Stomach (tissue), 9 donors: ENCODE results near the gene UNC5A. TPM values are rescaled to one million over a fixed set of nuclear protein-coding genes. Genes with fewer than 3 reads are reported as not detected.

Source experiments
- DNase-seq, 2 donors: peaks; one replicate each; pipeline versions ENCODE4 v3.0.0 to v3.0.0-alpha.2; 2013 to 2019
- H3K27ac ChIP-seq, 5 donors: fragments of 200-600 bp in 4 of 5; sonication (generic) in 4 of 5; one replicate each; pipeline ENCODE4 v1.5.1; 2013 to 2019; ENCODE audit warnings: mild to moderate bottlenecking in 1 of 5, moderate library complexity in 1 of 5
- H3K27me3 ChIP-seq, 3 donors: fragments of 200-600 bp; sonication (generic); one replicate each; pipeline ENCODE4 v1.5.1; 2017 to 2019; ENCODE audit warnings: mixed run types in 1 of 3
- H3K36me3 ChIP-seq, 4 donors: fragments of 200-600 bp; sonication (generic); 1 replicate in 3 of 4; 2 replicates in 1 of 4; pipeline ENCODE4 v1.5.1; 2016 to 2019
- H3K4me1 ChIP-seq, 4 donors: fragments of 200-600 bp; sonication (generic); one replicate each; pipeline ENCODE4 v1.5.1; 2016 to 2019
- H3K4me3 ChIP-seq, 4 donors: fragments of 200-600 bp; sonication (generic) in 3 of 4; one replicate each; pipeline ENCODE4 v1.5.1; 2016 to 2019; ENCODE audit warnings: mild to moderate bottlenecking in 1 of 4
- H3K9me3 ChIP-seq, 4 donors: fragments of 200-600 bp; sonication (generic); one replicate each; pipeline ENCODE4 v1.5.1; 2016 to 2019
- CTCF ChIP-seq, 7 experiments: fragments of 450-650 bp in 4 of 7; fragments of 200-600 bp in 3 of 7; sonication (generic) in 3 of 7; IDR thresholded peaks; one replicate each; pipeline ENCODE4 v1.5.1; 2016 to 2019; ENCODE audit warnings: antibody characterized with exemption in 7 of 7, control low read depth in 2 of 7, mild to moderate bottlenecking in 1 of 7
- EP300 ChIP-seq: sonication (generic); formaldehyde crosslinking; IDR thresholded peaks from one replicate; pipeline ENCODE4 v1.6.1; 2017; ENCODE audit warnings: antibody characterized with exemption
- POLR2A ChIP-seq, 4 donors: fragments of 450-650 bp; IDR thresholded peaks; one replicate each; pipeline ENCODE4 v1.6.1; 2016; ENCODE audit warnings: antibody characterized with exemption in 4 of 4, control low read depth in 2 of 4, mild to moderate bottlenecking in 1 of 4, moderate library complexity in 1 of 4
- POLR2AphosphoS5 ChIP-seq, 3 donors: sonication (generic); formaldehyde crosslinking; IDR thresholded peaks; one replicate each; pipeline ENCODE4 v1.6.1; 2016; ENCODE audit warnings: antibody characterized with exemption in 3 of 3
- WGBS, 5 donors: extraction: QIAGEN DNeasy Blood & Tissue Kit in 3 of 5; methylation state at CpG; one replicate each; pipeline versions ENCODE4 v1.1.5 to v1.1.7; 2013 to 2018; 5-methylcytosine and 5-hydroxymethylcytosine counted together
- intact Hi-C: fragments of 100-400 bp; cut with DNase I; formaldehyde crosslinking; loops from one replicate; pipeline ENCODE4 v1.15.1; 2023; ENCODE audit warnings: low total_unique reads
- polyA plus RNA-seq, 3 donors: library from polyadenylated mRNA; stranded (reverse); fragments of 200-250 nt; gene quantifications; one replicate each; pipeline ENCODE4 v1.2.3, GENCODE V29; 2013
- total RNA-seq, 5 donors: library from RNA; depleted of rRNA; stranded (reverse); fragments of >200 nt; gene quantifications; one replicate each; pipeline versions ENCODE4 v1.1.0 to v1.2.3, GENCODE V29; 2014 to 2016
- donor health status: healthy with polysubstance abuse.
- donor health status: Bipolar disorder and iron deficiency.
- donor health status: healthy.

The UNC5A gene
- total and polyA plus RNA-seq, 8 donors: 0.08 to 0.72 (median 0.46) TPM; not detected in 4

- no peak overlapping the region for H3K27ac ChIP-seq
- no peaks in the 10 kb centered on the region for H3K4me1 ChIP-seq
- no peaks in the 10 kb centered on the region for H3K36me3 ChIP-seq
- intact Hi-C loops: no loop called here
- peaks cover 0 to 9% (median 0%) of the 10 kb centered on the region in 3 donors for H3K27me3 ChIP-seq
- no peak overlapping the region for H3K4me3 ChIP-seq
- DNase-seq: no peak
- TF ChIP-seq EP300: no peak
- no peak for TF ChIP-seq CTCF (IDR thresholded peaks at IDR 0.05)
- no peak for TF ChIP-seq POLR2A (IDR thresholded peaks at IDR 0.05)
- TF ChIP-seq POLR2AphosphoS5 (IDR thresholded peaks at IDR 0.05): no peak
- no peaks in the 10 kb centered on the region for H3K9me3 ChIP-seq
- 52 to 59% (median 57%) methylated on average over 4 of the region's 4 CpGs for WGBS, 5 donors
Measured at GRCh38 chr5:176884571-176884890, 74.2 kb downstream of the UNC5A start.

GRCh38 chr5:176886336-176887251 is 76.2 kb downstream of the UNC5A start:
- intact Hi-C loops: no loop called here
- TF ChIP-seq CTCF (IDR thresholded peaks at IDR 0.05): no peak
- TF ChIP-seq EP300: no peak
- no peak for TF ChIP-seq POLR2AphosphoS5 (IDR thresholded peaks at IDR 0.05)
- no peak for TF ChIP-seq POLR2A (IDR thresholded peaks at IDR 0.05)
- Histone ChIP-seq H3K27ac (no peak overlapping the region), H3K27me3 (peaks cover 0 to 4% (median 0%) of the 10 kb centered on the region in 3 donors), H3K9me3 (no peaks in the 10 kb centered on the region), H3K4me3 (no peak overlapping the region), H3K36me3 (no peaks in the 10 kb centered on the region), H3K4me1 (no peaks in the 10 kb centered on the region)
- 85 to 92% (median 88%) methylated on average over 7 to 13 of the region's 13 CpGs for WGBS, 5 donors
- DNase-seq: no peak

- WGBS, 5 donors: 86 to 91% (median 89%) methylated on average over 21 to 28 of the region's 28 CpGs
- no peak for DNase-seq
- intact Hi-C loops: no loop called here
- H3K4me3 ChIP-seq: no peak overlapping the region
- H3K27me3 ChIP-seq: peaks cover 0 to 4% (median 0%) of the 10 kb centered on the region in 3 donors
- no peaks in the 10 kb centered on the region for H3K36me3 ChIP-seq
- H3K9me3 ChIP-seq: no peaks in the 10 kb centered on the region
- no peaks in the 10 kb centered on the region for H3K4me1 ChIP-seq
- TF ChIP-seq POLR2AphosphoS5 (IDR thresholded peaks at IDR 0.05) (no peak), EP300 (no peak), CTCF (IDR thresholded peaks at IDR 0.05) (no peak)
- H3K27ac ChIP-seq: no peak overlapping the region
Measured at GRCh38 chr5:176887252-176887849, 77.0 kb downstream of the UNC5A start.

- WGBS, 5 donors: 82 to 92% (median 87%) methylated on average over 22 to 27 of the region's 27 CpGs
- TF ChIP-seq POLR2AphosphoS5 (IDR thresholded peaks at IDR 0.05): no peak
- no peak for TF ChIP-seq CTCF (IDR thresholded peaks at IDR 0.05)
- no peak for TF ChIP-seq EP300
- no peak for TF ChIP-seq POLR2A (IDR thresholded peaks at IDR 0.05)
- no peak for DNase-seq
Measured at GRCh38 chr5:176888016-176888864, 77.9 kb downstream of the UNC5A start.

More at GRCh38 chr5:176888016-176888864, 77.9 kb downstream of the UNC5A start:
- Histone ChIP-seq H3K4me3 (no peak overlapping the region), H3K27ac (no peak overlapping the region), H3K27me3 (peaks cover 0 to 4% (median 0%) of the 10 kb centered on the region in 3 donors), H3K36me3 (no peaks in the 10 kb centered on the region), H3K9me3 (no peaks in the 10 kb centered on the region), H3K4me1 (no peaks in the 10 kb centered on the region)
- intact Hi-C loops: no loop called here
